ENCODE measurements around the gene ATP13A3. TPM values are rescaled to one million over a fixed set of nuclear protein-coding genes. Genes with fewer than 3 reads are reported as not detected.

The ATP13A3 gene
- total RNA-seq, 5 donors from 2014 or later (not counting 1 experiment from before 2014, with no cell fraction given), result 48.1 to 71.7 (median 52.0) TPM

DNA sequence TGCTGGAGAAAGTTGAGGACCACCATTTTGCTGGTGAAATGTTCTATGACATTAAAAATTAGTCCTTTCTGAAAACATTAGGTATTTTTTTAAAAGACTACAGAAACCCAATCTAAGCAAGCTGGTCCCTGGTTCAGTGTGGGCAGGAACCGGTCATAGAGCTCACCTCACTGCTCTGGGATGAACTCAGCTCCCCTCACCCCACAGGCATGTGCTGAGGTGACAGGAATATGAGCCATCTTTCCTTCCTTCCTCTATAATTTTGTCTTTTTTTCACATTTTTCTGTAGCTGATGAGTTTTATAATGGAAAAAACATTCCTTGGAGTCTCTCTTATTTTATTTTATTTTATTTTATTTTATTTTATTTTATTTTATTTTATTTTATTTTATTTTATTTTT, 109.1 kb downstream of the ATP13A3 start:
- ATAC-seq (replicated peaks in 1 of 4) (no peak), DNase-seq (no peak)
- H3K4me3 Mint-ChIP-seq, result no peak overlapping the region
- Histone ChIP-seq H3K4me1 (ENCODE audit: control insufficient read depth in 1 of 2, extremely low read depth in 1 of 2, insufficient read depth in 2 of 2, low read length in 2 of 2) (no peaks in the 10 kb centered on the region), H3K27ac (ENCODE audit: low read length) (no peak overlapping the region), H3K4me3 (ENCODE audit: control insufficient read depth in 1 of 2, extremely low read depth in 1 of 2, low read length in 1 of 2) (no peak overlapping the region), H3K27me3 (replicated peaks in 1 of 2; ENCODE audit: control insufficient read depth in 2 of 2, extremely low read depth in 1 of 2, insufficient read depth in 2 of 2, low read length in 1 of 2) (peaks cover 0 to 42% of the 10 kb centered on the region in 2 experiments), H3K36me3 (ENCODE audit: control insufficient read depth in 2 of 2, extremely low read depth in 1 of 2, insufficient read depth in 1 of 2, low read length in 1 of 2) (no peaks in the 10 kb centered on the region), H3K9me3 (no peaks in the 10 kb centered on the region)
- no peaks in the 10 kb centered on the region for H3K9me3 Mint-ChIP-seq
- H3K36me3 Mint-ChIP-seq, result no peaks in the 10 kb centered on the region
- peaks cover 12 to 34% of the 10 kb centered on the region in 2 donors for H3K27me3 Mint-ChIP-seq
- no peaks in the 10 kb centered on the region for H3K4me1 Mint-ChIP-seq
- no peak overlapping the region for H3K27ac Mint-ChIP-seq
- ChIA-PET CTCF (no interaction called here), POLR2A (interaction anchor here in 1 of 2 donors (0.5 kb wide), 1 partner anchor 15 kb away, joined by 3 read pairs; no protein-coding TSS in a partner anchor)
- WGBS (ENCODE audit: insufficient coverage), result no CpG with 5 or more reads among the region's 1 CpG

DNA sequence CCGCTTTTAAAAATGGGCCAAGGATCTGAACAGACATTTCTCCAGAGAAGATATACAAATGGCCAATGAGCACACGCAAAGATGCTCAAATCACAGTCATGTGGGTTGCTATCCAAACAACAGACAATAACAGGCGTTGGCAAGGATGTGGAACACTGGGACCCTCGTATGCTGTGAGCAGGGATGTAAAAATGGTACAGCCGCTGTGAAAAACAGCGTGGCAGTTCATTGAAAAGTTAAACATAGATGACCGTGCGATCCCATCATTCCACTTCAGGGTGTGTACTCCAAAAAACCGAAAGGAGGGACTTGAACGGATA, 110.6 kb downstream of the ATP13A3 start:
- H3K9me3 Mint-ChIP-seq, result no peaks in the 10 kb centered on the region
- Histone ChIP-seq H3K36me3 (ENCODE audit: control insufficient read depth in 2 of 2, extremely low read depth in 1 of 2, insufficient read depth in 1 of 2, low read length in 1 of 2) (no peaks in the 10 kb centered on the region), H3K9me3 (no peaks in the 10 kb centered on the region), H3K27me3 (replicated peaks in 1 of 2; ENCODE audit: control insufficient read depth in 2 of 2, extremely low read depth in 1 of 2, insufficient read depth in 2 of 2, low read length in 1 of 2) (peaks cover 0 to 45% of the 10 kb centered on the region in 2 experiments), H3K4me1 (ENCODE audit: control insufficient read depth in 1 of 2, extremely low read depth in 1 of 2, insufficient read depth in 2 of 2, low read length in 2 of 2) (no peaks in the 10 kb centered on the region), H3K27ac (ENCODE audit: low read length) (no peak overlapping the region), H3K4me3 (ENCODE audit: control insufficient read depth in 1 of 2, extremely low read depth in 1 of 2, low read length in 1 of 2) (no peak overlapping the region)
- DNase-seq, result no peak
- ChIA-PET POLR2A (no interaction called here), CTCF (no interaction called here)
- no peaks in the 10 kb centered on the region for H3K4me1 Mint-ChIP-seq
- no peak overlapping the region for H3K4me3 Mint-ChIP-seq
- no peak for ATAC-seq (replicated peaks in 1 of 4)
- peaks cover 8 to 33% of the 10 kb centered on the region in 2 donors for H3K27me3 Mint-ChIP-seq
- H3K27ac Mint-ChIP-seq, result no peak overlapping the region
- 88% methylated on average over 9 of the region's 10 CpGs for WGBS (ENCODE audit: insufficient coverage)
- H3K36me3 Mint-ChIP-seq, result no peaks in the 10 kb centered on the region

DNA sequence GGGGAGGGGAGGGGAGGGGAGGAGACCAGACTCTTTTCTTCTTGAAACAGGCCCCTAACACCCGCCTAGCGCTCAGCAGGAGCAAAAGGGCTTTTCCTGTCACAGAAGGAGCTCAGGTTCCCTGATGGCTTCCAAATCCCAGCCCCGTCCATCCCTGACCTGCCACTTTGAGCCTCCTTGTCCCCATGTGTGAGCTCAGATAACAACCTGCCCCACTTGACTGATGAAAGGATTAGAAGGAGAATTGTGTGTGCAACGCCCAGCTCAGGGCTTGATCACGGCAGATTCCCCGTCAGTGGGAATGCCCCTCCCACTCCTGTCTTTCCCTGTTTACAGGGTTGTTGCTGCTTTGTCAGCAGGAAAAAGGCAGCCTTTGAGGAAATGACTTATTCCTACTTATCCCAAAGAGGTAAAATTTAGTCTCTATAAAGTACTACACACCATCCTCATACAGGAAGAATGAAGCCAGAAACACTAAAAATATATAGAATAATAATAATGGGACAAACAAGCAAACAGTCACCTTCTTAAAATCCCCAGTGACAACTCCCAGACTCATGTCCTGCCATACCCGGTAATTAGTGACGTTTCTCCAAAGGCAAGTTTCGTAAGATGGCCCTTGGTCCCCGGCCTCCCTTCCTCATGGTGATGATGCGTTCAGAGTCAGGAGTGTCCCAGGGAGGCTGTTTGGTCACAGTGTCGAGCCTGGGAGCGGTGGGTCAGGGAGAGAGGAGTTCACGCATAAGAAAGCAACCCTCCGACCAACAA, 111.1 kb downstream of the ATP13A3 start:
- Mint-ChIP-seq H3K27me3 (peaks cover 9 to 36% of the 10 kb centered on the region in 2 donors), H3K4me1 (peaks cover 0 to under 1% (median 0%) of the 10 kb centered on the region in 3 donors), H3K27ac (no peak overlapping the region), H3K36me3 (no peaks in the 10 kb centered on the region), H3K9me3 (no peaks in the 10 kb centered on the region), H3K4me3 (no peak overlapping the region)
- H3K27ac ChIP-seq (ENCODE audit: low read length), result no peak overlapping the region
- ChIA-PET CTCF (no interaction called here), POLR2A (no interaction called here)
- peaks cover 0 to 45% of the 10 kb centered on the region in 2 experiments for H3K27me3 ChIP-seq (replicated peaks in 1 of 2; ENCODE audit: control insufficient read depth in 2 of 2, extremely low read depth in 1 of 2, insufficient read depth in 2 of 2, low read length in 1 of 2)
- no peaks in the 10 kb centered on the region for H3K4me1 ChIP-seq (ENCODE audit: control insufficient read depth in 1 of 2, extremely low read depth in 1 of 2, insufficient read depth in 2 of 2, low read length in 2 of 2)
- 70% methylated on average over 8 of the region's 15 CpGs for WGBS (ENCODE audit: insufficient coverage)
- H3K9me3 ChIP-seq, result no peaks in the 10 kb centered on the region
- no peaks in the 10 kb centered on the region for H3K36me3 ChIP-seq (ENCODE audit: control insufficient read depth in 2 of 2, extremely low read depth in 1 of 2, insufficient read depth in 1 of 2, low read length in 1 of 2)
- ATAC-seq (replicated peaks in 1 of 4) (no peak), DNase-seq (no peak)
- no peak overlapping the region for H3K4me3 ChIP-seq (ENCODE audit: control insufficient read depth in 1 of 2, extremely low read depth in 1 of 2, low read length in 1 of 2)

DNA sequence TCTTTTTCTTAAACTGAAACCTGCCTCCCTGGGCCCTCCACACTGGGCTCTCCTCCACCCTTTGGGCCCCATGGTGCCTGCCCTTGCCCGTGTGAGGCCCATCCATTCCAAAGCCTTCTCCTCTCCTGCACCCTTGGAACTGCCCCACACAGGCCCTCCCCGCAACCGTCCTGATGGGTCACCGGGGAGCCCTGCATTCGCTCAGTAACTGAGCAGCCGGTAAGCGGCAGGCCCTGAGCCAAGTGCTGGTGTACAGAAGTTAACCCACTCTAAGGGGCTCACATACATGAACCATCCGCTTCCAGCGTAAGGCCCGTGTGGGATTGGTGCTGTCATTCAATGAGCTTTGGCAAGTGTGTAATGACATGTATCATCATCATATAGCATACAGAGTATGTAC, 111.9 kb downstream of the ATP13A3 start:
- H3K4me1 Mint-ChIP-seq, result peaks cover 0 to 4% (median under 1%) of the 10 kb centered on the region in 3 donors
- ATAC-seq (replicated peaks in 1 of 4), result no peak
- no peaks in the 10 kb centered on the region for H3K36me3 Mint-ChIP-seq
- H3K9me3 Mint-ChIP-seq, result no peaks in the 10 kb centered on the region
- Histone ChIP-seq H3K9me3 (no peaks in the 10 kb centered on the region), H3K27ac (ENCODE audit: low read length) (no peak overlapping the region), H3K4me3 (ENCODE audit: control insufficient read depth in 1 of 2, extremely low read depth in 1 of 2, low read length in 1 of 2) (no peak overlapping the region), H3K36me3 (ENCODE audit: control insufficient read depth in 2 of 2, extremely low read depth in 1 of 2, insufficient read depth in 1 of 2, low read length in 1 of 2) (no peaks in the 10 kb centered on the region), H3K4me1 (ENCODE audit: control insufficient read depth in 1 of 2, extremely low read depth in 1 of 2, insufficient read depth in 2 of 2, low read length in 2 of 2) (no peaks in the 10 kb centered on the region), H3K27me3 (replicated peaks in 1 of 2; ENCODE audit: control insufficient read depth in 2 of 2, extremely low read depth in 1 of 2, insufficient read depth in 2 of 2, low read length in 1 of 2) (peaks cover 2 to 46% of the 10 kb centered on the region in 2 experiments)
- H3K27ac Mint-ChIP-seq, result no peak overlapping the region
- ChIA-PET POLR2A (no interaction called here), CTCF (no interaction called here)
- peaks cover 15 to 38% of the 10 kb centered on the region in 2 donors for H3K27me3 Mint-ChIP-seq
- no peak for DNase-seq
- H3K4me3 Mint-ChIP-seq, result no peak overlapping the region
- 69% methylated on average over 3 of the region's 10 CpGs for WGBS (ENCODE audit: insufficient coverage)

DNA sequence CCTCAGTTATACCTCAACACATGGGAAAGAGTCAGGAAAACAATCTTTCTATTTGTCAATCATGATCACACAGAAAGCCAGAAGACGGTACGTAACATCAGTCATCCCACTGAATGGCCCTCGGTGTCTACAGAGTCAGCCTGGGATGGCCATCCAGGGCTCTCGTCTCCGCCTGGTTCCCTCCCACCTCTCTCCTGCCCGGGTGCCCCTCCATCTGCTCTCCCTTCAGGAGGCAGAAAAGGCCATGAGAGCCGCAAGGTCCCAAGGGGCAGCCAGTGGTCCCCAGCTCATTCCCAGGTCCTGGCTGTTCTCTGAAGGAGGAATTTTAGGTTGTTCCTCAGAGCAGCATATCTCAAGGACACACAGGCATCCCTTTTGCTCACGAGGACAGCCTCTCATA, 112.9 kb downstream of the ATP13A3 start:
- peaks cover 20 to 44% of the 10 kb centered on the region in 2 donors for H3K27me3 Mint-ChIP-seq
- H3K36me3 Mint-ChIP-seq, result no peaks in the 10 kb centered on the region
- no peak overlapping the region for H3K4me3 Mint-ChIP-seq
- ATAC-seq (replicated peaks in 1 of 4) (no peak), DNase-seq (no peak)
- Histone ChIP-seq H3K9me3 (no peaks in the 10 kb centered on the region), H3K27ac (ENCODE audit: low read length) (no peak overlapping the region), H3K27me3 (replicated peaks in 1 of 2; ENCODE audit: control insufficient read depth in 2 of 2, extremely low read depth in 1 of 2, insufficient read depth in 2 of 2, low read length in 1 of 2) (peaks cover 2 to 47% of the 10 kb centered on the region in 2 experiments), H3K36me3 (ENCODE audit: control insufficient read depth in 2 of 2, extremely low read depth in 1 of 2, insufficient read depth in 1 of 2, low read length in 1 of 2) (no peaks in the 10 kb centered on the region), H3K4me1 (ENCODE audit: control insufficient read depth in 1 of 2, extremely low read depth in 1 of 2, insufficient read depth in 2 of 2, low read length in 2 of 2) (no peaks in the 10 kb centered on the region), H3K4me3 (ENCODE audit: control insufficient read depth in 1 of 2, extremely low read depth in 1 of 2, low read length in 1 of 2) (no peak overlapping the region)
- POLR2A ChIA-PET, result no interaction called here
- H3K9me3 Mint-ChIP-seq, result no peaks in the 10 kb centered on the region
- H3K4me1 Mint-ChIP-seq, result peaks cover 0 to 4% (median 2%) of the 10 kb centered on the region in 3 donors
- CTCF ChIA-PET, result no interaction called here
- no peak overlapping the region for H3K27ac Mint-ChIP-seq
- WGBS (ENCODE audit: insufficient coverage), result 90% methylated on average over 5 of the region's 8 CpGs

DNA sequence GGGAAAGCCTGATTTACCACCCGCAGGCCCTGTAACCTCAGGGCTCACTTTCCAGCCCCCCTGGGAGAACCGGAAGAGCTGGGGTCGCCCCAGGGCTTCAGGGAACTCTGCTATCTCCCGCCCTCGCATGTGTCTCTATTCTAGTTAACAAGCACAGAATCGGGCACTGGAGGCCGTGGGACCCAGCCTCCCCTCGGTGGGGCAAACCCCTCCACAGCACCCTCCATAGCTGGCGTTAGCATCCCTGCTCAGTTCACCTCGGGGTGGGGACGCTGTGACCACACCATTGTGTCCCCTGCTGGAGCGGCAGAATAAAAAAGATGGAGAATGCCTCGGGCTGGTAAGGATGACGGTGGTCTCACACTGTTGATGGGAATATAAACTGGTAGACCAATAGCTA, 113.8 kb downstream of the ATP13A3 start:
- Histone ChIP-seq H3K4me1 (ENCODE audit: control insufficient read depth in 1 of 2, extremely low read depth in 1 of 2, insufficient read depth in 2 of 2, low read length in 2 of 2) (no peaks in the 10 kb centered on the region), H3K27me3 (replicated peaks in 1 of 2; ENCODE audit: control insufficient read depth in 2 of 2, extremely low read depth in 1 of 2, insufficient read depth in 2 of 2, low read length in 1 of 2) (peaks cover 2 to 52% of the 10 kb centered on the region in 2 experiments), H3K9me3 (no peaks in the 10 kb centered on the region), H3K27ac (ENCODE audit: low read length) (no peak overlapping the region), H3K36me3 (ENCODE audit: control insufficient read depth in 2 of 2, extremely low read depth in 1 of 2, insufficient read depth in 1 of 2, low read length in 1 of 2) (no peaks in the 10 kb centered on the region), H3K4me3 (ENCODE audit: control insufficient read depth in 1 of 2, extremely low read depth in 1 of 2, low read length in 1 of 2) (no peak overlapping the region)
- Mint-ChIP-seq H3K27me3 (peaks cover 23 to 46% of the 10 kb centered on the region in 2 donors), H3K4me1 (peaks cover 0 to 4% (median 2%) of the 10 kb centered on the region in 3 donors), H3K9me3 (no peaks in the 10 kb centered on the region), H3K4me3 (no peak overlapping the region), H3K36me3 (no peaks in the 10 kb centered on the region), H3K27ac (no peak overlapping the region)
- no peak for ATAC-seq (replicated peaks in 1 of 4)
- no peak for DNase-seq
- 80% methylated on average over 8 of the region's 14 CpGs for WGBS (ENCODE audit: insufficient coverage)
- POLR2A ChIA-PET, result no interaction called here
- CTCF ChIA-PET, result no interaction called here

Measured in T-cell (primary cell).